GM21390 (cell line): ENCODE results near the gene CYTH3.
A peak's percentile ranks its signal among the peaks of the same experiment; 100 is the strongest.
"Not testable (repeated sequence)": the region's sequence is repeated elsewhere in the genome, so short reads cannot be mapped to it uniquely, and the experiment has no call there.

Experiments
- ATAC-seq: cut with Tn5 transposase; IDR thresholded peaks from one replicate; pipeline ENCODE4 v1.9.1; 2021; ENCODE audit not compliant: unreplicated experiment

Gene CYTH3

DNA sequence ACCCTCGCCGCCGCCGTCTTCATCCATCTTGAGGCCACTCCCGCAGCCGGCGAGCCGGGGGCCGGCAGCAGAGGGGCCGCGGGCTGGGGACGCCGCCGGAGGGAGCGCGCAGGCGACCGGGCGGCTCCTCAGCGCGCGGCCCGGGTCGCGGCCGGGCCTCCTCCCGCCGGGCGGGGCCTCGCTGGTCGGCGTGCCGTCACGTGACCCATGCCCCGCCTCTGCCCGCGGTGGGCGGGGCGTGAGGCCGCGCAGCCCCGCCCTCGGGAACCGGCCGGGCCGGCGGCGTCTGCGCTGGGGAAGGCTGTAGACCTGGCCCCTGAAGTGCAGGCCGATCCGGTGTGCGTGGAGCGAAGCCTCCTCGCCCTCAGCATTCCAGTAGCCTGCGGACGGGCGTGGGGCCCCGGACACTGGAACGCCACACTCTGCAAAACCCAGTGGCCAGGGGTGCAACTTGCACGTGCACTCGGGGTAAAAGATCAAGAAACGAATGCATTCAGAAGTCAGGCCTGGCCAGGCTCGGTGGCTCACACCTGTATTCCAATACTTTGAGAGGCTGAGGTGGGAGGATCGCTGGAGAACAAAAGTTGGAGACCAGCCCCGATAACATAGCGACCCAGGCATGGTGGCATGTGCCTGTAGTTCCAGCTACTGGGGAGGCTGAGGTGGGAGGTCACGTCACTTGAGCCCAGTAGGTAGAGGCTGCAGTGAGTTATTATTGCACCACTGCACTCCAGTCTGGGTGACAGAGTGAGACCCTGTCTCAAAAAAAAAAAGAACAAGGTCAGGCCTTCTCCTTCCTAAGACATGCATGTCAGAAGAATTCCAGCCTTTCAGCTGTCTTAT lies at the start of gene CYTH3:
Gene CYTH3, minus strand, starts transcription at position 144 of the 843 bp plus-strand sequence. Its CDS starts 117 bp downstream, at position 27.
- peak; percentile 80 for ATAC-seq

DNA sequence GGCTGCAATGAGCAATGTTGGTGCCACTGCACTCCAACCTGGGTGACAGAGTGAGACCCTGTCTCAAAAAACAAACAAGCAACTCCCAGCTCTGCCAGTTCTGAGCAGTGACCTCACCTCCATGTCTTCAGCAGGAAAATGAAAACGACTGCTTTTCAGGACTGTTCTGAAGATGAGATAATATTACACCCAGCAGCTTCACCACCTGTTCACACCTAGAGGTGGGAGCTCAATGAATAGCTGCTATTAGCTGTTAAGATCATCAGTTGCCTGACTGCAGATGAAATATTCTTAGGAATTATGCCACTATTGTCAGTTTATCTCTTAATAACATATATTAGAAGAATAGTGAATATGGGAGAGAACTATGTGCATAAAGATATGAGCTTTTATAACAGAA lies 48.4 kb upstream of the CYTH3 start:
- ATAC-seq: no peak

GRCh38 chr7:6317797-6318438 lies 45.5 kb upstream of the CYTH3 start:
- no peak for ATAC-seq

DNA sequence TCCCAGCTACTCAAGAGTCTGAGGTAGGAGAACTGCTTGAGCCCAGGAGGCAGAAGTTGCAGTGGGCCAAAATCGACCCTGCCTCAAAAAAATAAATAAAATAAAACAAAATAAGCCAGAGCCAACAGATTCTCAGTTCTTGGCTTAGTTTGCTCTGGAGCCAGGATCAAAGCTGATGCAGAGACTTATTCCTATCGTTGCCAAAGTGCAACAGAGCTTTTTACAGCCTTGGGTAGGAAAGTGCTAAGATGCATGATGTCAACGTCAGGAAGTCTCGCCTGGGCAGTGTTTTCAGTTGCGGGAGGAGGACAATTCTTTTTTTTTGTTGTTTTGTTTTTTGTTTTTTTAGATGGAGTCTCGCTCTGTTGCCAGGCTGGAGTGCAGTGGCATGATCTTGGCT lies 43.8 kb upstream of the CYTH3 start:
- ATAC-seq: no peak

DNA sequence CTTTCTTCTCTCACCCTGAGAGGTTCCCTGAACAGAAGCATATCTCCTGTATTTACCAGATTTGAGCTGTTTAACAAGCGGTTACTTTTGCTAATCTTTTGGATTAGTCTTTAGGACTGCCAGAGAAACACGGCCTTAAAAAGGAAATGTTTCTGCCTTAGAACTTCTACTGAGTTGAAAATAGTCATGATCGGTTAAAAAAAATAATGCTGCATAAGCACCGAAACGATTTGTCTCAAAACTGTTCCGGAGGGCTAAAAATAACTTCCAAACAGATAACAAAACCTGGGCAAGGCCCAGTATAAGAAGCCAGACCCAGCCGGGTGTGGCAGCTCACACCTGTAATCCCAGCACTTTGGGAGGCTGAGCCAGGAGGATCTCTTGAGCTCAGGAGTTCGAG lies 43.3 kb upstream of the CYTH3 start:
- ATAC-seq: no peak

DNA sequence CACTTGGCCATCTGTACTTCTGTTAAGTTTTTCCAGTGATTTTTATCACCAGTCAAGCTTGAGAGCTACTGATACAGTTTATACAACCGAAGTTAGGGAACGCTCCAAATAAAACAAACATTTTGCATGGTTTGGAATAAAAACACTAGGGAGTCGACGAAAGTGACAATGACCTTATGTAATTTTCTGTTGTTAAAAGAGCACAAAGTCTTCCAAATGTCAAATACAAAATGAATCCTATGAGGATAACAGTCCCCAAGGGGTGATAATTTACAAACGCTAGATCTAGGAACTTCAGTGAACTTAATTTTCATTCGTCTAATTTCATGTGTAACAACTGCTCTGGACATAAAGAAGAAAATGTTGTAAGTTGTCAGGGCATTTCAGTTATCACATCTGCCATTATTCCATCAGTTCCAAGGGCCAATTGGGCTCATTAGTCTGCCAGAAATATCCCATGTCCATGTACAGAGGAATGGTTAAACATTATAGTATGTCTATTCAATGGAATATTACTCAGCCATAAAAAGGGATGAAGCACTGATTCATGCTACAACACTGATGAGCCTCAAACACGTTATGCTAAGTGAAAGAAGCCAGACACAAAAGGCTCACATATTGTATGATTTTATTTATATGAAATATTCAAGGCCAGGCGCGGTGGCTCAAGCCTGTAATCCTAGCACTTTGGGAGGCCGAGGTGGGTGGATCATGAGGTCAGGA lies 38.0 kb upstream of the CYTH3 start:
- no peak for ATAC-seq

GRCh38 chr7:6307762-6308161 lies 35.3 kb upstream of the CYTH3 start:
- ATAC-seq: no peak

GRCh38 chr7:6306471-6306870 lies 34.0 kb upstream of the CYTH3 start:
- no peak for ATAC-seq

DNA sequence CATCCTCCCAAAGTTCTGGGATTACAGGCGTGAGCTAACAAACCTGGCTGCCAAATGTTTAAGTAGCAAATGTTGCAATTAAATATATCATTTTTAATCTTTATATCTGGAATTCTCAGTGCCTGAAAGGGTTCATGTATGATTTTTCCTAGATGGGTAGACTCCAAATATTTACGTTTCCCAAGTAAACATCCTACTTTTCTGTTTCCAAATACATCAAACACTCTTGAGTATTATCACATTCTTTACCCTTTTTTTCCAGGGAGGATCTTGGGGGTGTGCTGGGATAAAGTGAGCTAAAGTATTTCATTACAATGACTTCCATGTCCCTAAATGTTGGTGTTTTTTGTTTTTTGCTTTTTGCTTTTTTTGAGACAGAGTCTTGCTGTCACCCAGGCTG lies 32.9 kb upstream of the CYTH3 start:
- no peak for ATAC-seq

DNA sequence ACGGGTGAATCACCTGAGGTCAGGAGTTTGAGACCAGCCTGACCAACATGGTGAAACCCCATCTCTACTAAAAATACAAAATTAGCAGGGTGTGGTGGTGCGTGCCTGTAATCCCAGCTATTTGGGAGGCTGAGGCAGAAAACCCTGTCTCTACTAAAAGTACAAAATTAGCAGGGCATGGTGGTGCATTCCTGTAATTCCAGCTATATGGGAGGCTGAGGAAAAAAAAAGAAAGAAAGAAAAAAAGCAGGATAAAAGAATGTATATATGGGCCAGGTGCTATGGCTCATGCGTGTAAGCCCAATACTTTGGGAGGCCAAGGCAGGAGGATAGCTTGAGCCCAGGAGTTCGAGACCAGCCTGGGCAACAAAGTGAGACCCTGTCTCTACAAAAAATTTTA lies 29.0 kb upstream of the CYTH3 start:
- ATAC-seq: not testable (repeated sequence)

DNA sequence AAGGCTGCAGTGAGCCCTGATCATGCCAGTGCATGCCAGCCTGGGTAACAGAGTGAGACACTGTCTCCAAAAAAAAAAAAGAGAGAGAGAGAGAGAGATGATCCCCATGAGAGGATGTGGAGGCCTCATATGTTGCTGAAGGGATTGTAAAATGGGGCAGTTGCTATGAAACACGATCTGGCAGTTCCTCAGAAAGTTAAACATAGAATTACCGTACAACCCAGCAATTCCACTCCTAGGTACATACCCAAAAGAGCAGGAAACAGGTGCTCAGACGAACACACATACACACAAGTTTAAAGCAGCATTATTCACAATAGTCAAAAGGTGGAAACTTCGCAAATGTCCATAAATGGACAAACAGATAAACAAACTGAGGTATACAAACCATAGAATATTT lies 27.4 kb upstream of the CYTH3 start:
- ATAC-seq: no peak

- no peak for ATAC-seq
Observed at GRCh38 chr7:6294839-6295238, 22.4 kb upstream of the CYTH3 start.

- no peak for ATAC-seq
Observed at GRCh38 chr7:6293202-6293601, 20.8 kb upstream of the CYTH3 start.

DNA sequence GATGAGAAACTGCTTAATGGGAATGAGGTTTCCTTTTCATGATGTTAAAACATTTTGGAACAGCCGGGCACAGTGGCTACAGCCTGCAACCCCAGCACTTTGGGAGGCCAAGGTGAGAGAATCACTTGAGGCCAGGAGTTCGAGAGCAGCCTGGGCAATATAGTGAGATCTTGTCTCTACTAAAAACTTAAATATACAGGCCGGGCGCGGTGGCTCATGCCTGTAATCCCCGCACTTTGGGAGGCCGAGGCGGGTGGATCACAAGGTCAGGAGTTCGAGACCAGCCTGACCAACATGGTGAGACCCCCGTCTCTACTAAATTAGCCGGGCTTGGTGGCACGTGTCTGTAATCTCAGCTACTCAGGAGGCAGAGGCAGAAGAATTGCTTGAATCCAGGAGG lies 19.5 kb upstream of the CYTH3 start:
- not testable (repeated sequence) for ATAC-seq

- no peak for ATAC-seq
Observed at GRCh38 chr7:6291531-6291930, 19.1 kb upstream of the CYTH3 start.

DNA sequence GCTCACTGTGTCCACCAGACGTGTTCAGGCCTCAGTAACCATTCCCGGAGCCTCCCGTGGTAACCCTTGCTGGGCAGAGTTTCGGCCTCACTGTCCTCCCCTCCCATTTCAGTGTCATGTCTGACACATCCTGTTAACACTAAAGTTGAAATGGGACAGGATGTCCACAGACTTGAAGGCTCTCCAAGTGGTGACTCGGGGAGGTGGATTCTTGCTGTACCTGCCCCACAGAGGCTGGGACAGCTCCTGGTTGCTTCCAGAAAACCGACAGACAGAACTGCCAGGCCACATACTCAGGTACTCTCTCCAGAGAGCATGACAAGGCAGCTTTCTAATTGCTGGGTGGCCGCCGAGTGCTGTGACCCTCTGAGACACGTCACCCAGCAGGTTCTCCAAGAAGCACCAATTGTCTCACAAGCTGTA lies 17.9 kb upstream of the CYTH3 start:
- ATAC-seq: no peak

- no peak for ATAC-seq
Observed at GRCh38 chr7:6288270-6288860, 15.9 kb upstream of the CYTH3 start.

GRCh38 chr7:6286486-6286885 lies 14.1 kb upstream of the CYTH3 start:
- ATAC-seq: no peak

- no peak for ATAC-seq
Observed at GRCh38 chr7:6284461-6285360, 12.3 kb upstream of the CYTH3 start.

DNA sequence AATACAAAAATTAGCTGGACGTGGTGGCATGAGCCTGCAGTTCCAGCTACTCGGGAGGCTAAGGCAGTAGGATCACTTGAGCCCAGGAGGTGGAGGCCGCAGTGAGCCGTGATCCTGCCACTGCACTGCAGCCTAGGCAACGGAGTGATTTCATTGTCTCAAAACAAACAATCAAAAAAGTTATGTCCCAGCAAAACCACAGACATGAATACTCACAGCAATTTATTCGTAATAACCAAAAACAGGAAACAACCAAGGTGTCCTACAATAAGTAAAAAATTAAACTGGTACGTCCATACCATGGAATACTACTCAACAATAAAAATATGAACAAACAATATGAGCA lies 11.6 kb upstream of the CYTH3 start:
- ATAC-seq: no peak
